Measurements from ENCODE around the gene NACC1. TPM values are rescaled to one million over a fixed set of nuclear protein-coding genes. Genes with fewer than 3 reads are reported as not detected.
"Not testable (repeated sequence)": the region's sequence is repeated elsewhere in the genome, so short reads cannot be mapped to it uniquely, and the experiment has no call there.

Gene NACC1
- polyA plus RNA-seq, 12 donors: 11.7 to 37.6 (median 16.0) TPM; not detected in 1

GRCh38 chr19:13162724-13163608, 44.9 kb downstream of the NACC1 start:
- DNase-seq: peak; percentile 95

DNA sequence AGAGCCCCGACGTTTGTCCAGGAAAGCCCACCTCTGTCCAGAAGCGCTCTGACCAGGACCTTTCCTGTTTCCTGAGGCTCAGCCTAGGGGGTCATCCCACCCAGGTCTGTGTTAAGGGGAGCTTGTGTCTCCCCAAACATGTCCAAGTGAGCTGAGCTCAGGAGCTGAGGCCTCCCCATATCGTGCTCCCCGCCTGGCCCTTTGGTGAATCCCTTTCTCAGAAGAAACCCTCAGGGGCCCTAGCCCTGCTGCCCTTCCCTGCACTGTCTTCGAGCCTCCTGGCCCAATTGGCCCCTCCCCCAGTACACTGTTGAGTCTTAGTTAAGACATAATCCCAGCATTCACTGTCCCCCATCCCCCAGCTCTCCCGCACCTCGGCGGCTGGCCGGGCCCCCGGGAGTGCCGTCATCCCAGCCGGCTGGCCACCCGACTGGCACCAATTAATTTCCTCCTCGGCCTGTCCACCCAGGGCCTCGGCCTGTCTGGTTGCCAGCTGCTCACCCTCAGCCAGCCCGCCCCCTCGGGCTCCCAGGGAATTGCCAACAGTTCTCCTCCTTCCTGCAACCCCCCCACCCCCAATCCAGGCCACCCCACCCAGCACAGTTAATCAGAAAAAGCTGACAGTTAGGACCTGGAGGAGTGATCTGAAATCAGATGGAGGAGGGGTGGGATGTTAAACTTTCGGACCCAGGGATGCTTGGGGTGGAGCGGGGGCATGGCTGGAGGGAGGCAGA, 45.7 kb downstream of the NACC1 start:
- peak; percentile 70 for DNase-seq

DNA sequence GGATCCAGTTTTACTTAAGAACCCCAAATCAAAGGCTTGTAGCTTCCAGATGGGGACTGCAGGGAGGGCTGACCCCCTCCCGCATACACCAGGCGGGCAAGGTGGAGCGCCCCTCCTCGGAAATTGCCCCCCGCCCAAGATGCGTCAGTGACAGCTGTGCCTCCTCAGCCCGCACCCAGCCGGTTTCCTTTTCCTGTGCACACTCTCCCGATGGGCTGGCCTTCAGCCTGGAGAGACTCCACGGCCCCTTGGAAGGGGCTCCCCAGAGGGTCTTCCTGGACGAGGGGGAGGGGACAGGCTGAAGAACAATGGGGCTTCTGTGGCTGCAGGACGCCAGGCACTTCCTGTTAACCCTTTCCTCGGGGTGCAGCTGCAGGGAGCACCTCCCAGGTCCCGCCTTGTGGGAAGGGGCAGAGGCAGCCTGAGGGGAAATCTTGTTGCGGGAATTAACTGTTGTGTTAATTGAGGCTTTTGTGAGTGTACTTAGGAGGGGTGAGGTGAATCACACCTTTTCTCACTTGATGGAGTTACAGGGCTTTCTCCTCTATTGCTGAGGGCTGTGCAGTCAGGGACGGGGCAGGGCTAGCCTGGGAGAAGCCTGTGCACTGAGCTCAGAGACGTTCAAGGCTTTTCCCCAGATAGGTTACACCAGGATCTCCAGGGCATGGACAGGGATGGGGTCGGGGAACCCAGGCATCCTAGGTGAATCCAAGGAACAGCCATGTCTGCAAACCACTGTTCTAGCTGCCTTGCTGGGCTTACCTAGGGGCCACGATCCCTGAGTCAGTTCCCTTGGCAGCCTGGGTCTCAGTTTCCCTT, 46.5 kb downstream of the NACC1 start:
- DNase-seq: peak; percentile 65

GRCh38 chr19:13165162-13165997, 47.3 kb downstream of the NACC1 start:
- no peak for DNase-seq

GRCh38 chr19:13166151-13166550, 48.1 kb downstream of the NACC1 start:
- DNase-seq: not testable (repeated sequence)

- no peak for DNase-seq
These were observed 51.7 kb downstream of the NACC1 start for GRCh38 chr19:13169769-13170168.

- DNase-seq: no peak
These were observed 53.1 kb downstream of the NACC1 start for GRCh38 chr19:13171146-13171545.

DNA sequence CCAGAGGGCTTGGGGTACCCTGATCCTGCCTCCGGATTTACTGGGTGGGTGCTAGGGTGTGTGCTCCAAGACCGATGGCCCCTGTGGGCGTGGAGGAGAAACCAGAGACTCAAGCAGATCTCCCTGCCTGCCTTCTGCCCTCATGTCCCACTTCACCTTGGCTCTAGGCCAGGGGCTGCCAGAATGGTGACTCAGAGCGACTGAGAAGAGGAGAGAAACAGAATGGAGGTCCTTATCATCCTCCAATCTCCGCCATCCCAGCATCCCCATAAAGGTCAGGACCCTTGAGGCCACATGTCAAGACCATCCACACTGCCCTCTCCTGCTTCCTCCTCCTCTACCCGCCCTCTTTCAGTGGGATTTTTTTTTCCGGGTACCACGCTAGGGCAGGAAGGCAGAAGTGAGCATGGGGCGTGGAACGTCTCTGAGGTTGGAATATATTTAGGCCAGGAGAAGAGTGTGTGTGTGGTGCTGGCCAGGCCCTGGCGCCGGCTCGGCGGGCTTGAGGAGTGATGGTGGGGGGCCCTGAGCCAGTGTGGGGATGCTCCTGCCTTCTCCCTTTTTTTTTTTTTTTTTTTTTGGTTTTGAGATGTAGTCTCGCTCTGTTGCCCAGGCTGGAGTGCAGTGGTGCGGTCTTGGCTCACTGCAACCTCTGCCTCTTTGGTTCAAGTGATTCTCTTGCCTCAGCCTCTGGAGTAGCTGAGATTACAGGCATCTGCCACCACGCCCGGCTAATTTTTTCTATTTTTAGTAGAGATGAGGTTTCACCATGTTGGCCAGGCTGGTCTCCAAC, 54.5 kb downstream of the NACC1 start:
- no peak for DNase-seq

DNA sequence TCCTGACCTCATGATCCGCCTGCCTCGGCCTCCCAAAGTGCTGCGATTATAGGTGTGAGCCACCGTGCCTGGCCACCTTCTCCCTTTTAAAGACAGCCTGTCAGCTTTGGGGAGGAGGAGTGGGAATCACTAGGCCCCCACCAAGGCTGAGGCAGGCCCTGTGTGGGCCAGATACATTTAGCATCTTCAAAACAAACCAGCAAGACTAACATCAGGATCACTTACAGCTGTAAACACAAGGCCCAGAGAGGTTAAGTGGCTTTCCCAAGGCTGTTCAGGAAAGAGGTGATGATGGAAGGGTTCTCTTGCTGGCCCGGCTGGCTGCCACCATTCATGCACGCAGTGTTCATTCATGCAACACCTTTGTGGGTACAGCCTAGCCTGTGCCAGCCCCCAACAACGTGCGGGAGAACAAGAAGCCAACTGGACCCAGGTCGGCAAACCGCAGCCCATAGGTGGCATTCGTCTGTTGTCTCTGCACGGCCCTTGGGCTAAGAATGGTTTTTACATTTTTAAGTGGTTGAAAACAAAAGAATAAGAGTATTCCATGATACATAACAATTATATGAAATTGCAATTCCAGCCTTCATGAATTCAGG, 55.2 kb downstream of the NACC1 start:
- DNase-seq: no peak

GRCh38 chr19:13176345-13176744, 58.3 kb downstream of the NACC1 start:
- no peak for DNase-seq

DNA sequence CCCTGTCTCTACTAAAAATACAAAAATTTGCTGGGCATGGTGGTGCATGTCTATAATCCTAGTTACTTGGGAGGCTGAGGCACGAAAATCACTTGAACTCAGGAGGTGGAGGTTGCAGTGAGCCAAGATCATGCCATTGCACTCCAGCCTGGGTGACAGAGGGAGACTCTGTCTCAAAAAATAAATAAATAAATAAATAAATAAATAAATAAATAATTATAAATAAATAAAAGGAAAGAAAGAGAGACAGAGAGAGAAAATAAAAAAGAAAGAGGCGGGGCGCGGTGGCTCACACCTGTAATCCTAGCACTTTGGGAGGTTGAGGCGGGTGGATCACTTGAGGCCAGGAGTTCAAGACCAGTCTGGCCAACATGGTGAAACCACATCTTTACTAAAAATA, 59.5 kb downstream of the NACC1 start:
- DNase-seq: not testable (repeated sequence)

DNA sequence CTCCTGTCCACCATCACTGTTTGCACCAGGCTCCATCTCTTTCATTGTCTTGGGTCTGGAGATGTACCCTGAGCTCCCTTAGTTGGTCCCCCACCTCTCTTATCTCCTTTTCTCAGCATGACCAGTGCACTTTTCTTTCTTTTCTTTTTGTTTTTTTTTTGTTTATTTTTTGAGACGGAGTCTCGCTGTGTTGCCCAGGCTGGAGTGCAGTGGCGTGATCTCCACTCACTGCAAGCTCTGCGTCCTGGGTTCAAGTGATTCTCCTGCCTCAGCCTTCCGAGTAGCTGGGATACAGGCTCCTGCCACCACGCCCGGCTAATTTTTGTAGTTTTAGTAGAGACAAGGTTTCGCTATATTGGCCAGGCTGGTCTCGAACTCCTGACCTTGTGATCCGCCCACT, 60.2 kb downstream of the NACC1 start:
- DNase-seq: not testable (repeated sequence)

GRCh38 chr19:13181747-13182388, 63.8 kb downstream of the NACC1 start:
- DNase-seq: peak; percentile 68

DNA sequence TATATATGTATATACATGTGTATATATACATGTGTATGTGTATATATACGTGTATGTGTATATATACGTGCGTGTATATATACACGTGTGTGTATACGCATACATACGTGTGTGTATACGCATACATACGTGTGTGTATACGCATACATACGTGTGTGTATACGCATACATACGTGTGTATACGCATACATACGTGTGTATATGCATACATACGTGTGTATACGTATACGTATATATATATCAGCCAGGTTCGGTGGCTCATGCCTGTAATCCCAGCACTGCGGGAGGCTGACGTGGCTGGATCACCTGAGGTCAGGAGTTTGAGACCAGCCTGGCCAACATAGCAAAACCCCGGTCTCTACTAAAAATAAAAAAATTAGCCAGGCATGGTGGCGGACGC, 66.9 kb downstream of the NACC1 start:
- DNase-seq: not testable (repeated sequence)

GRCh38 chr19:13185763-13186657, 67.9 kb downstream of the NACC1 start:
- DNase-seq: not testable (repeated sequence)

- not testable (repeated sequence) for DNase-seq
These were observed 68.6 kb downstream of the NACC1 start for GRCh38 chr19:13186688-13187087.

- no peak for DNase-seq
These were observed 69.4 kb downstream of the NACC1 start for GRCh38 chr19:13187419-13187818.

DNA sequence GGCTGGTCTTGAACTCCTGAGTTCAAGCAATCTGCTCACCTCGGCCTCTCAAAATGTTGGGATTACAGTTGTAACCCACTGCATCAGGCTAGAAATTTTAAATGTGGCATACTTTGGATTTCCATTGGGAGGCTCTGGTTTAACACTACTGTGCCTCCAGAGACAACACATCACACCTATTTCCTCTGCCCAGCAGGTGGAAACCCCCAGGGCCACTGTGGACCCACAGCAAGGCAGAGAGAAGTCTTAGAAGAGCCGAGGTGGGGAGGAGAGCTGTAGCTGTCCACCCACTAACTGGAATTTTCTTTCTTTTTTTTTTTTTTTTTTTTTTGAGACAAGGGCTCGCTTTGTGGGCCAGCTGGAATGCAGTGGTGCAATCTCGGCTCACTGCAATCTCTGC, 71.5 kb downstream of the NACC1 start:
- DNase-seq: no peak
